ENCODE results near the gene RBM5.

- TF ChIP-seq CTCF (IDR thresholded peaks at IDR 0.05; ENCODE audit: low read length) (no peak), EZH2 (optimal IDR thresholded peaks at IDR 0.05; ENCODE audit: low read depth, low read length) (no peak)
Measured at GRCh38 chr3:50122661-50123391, 34.1 kb downstream of the RBM5 start.
